GM21737 (cell line): ENCODE results near the gene HMCN2.

Experiments
- ATAC-seq: cut with Tn5 transposase; IDR thresholded peaks from one replicate; pipeline ENCODE4 v1.9.1; 2021; ENCODE audit warnings: mild to moderate bottlenecking, moderate library complexity; ENCODE audit not compliant: unreplicated experiment

The HMCN2 gene

DNA sequence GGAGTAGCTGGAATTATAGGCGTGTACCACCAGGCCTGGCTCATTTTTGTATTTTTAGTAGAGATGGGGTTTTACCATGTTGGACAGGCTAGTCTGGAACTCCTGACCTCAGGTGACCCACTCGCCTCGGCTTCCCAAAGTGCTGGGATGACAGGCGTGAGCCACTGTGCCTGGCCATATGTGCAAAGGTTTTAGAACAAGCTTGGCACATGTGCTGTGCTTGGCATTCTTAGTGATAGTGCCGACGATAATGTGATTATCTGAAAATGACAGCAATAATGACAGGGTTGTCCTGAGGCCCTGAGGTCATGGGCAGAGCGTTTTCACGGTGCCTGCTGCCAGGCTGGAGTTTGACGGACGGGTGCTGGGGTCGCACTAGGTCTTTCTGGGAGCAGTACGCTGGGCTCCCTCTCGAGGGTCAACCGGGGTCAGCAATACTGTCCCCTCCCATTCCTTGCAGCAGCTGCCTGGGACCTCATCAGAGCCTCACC lies 42.6 kb downstream of the HMCN2 start:
- no peak for ATAC-seq

- no peak for ATAC-seq
These were observed 44.3 kb downstream of the HMCN2 start for GRCh38 chr9:130309689-130310455.

GRCh38 chr9:130310456-130310855 lies 44.9 kb downstream of the HMCN2 start:
- no peak for ATAC-seq

GRCh38 chr9:130311003-130311402 lies 45.4 kb downstream of the HMCN2 start:
- ATAC-seq: no peak

- ATAC-seq: no peak
These were observed 46.0 kb downstream of the HMCN2 start for GRCh38 chr9:130311408-130312140.

DNA sequence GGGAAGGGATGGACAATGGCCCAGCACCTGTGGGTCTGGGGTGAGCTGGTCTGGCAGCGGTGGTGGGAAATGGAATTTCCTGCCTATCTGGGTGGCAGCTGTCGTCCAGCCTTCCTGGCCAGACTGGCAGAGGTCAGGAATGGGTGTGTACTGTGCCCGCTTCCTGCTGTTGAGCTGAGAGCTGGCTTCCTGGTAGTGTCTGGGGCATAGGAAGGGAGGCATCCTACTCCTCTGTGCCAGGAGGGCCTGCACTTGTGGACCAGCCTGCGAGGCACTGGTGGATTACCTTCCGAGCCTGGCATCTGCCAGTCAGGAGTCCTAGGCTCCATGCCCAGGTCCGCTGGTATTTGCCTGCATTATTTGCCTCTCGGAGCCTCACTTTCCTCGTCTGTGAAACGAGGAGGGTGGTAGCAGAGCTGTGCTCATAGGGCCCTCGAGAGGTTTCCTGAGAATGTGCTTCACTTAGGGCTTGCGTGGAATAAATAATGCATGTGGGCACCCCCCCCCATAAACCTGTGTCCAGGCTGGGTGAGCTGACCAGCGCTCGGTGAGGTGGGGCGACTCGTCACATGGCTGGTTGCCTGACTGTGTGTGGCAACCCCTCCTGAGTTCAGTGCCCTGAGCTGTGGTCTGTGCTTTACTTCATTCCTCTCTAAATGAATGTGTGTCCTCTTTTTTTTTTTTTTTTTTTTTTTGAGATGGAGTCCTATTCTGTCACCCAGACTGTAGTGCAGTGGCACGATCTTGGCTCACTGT lies 47.7 kb downstream of the HMCN2 start:
- ATAC-seq: no peak

GRCh38 chr9:130315446-130316226 lies 50.1 kb downstream of the HMCN2 start:
- no peak for ATAC-seq

GRCh38 chr9:130316430-130316829 lies 50.9 kb downstream of the HMCN2 start:
- no peak for ATAC-seq

- ATAC-seq: no peak
These were observed 53.7 kb downstream of the HMCN2 start for GRCh38 chr9:130319300-130319699.

DNA sequence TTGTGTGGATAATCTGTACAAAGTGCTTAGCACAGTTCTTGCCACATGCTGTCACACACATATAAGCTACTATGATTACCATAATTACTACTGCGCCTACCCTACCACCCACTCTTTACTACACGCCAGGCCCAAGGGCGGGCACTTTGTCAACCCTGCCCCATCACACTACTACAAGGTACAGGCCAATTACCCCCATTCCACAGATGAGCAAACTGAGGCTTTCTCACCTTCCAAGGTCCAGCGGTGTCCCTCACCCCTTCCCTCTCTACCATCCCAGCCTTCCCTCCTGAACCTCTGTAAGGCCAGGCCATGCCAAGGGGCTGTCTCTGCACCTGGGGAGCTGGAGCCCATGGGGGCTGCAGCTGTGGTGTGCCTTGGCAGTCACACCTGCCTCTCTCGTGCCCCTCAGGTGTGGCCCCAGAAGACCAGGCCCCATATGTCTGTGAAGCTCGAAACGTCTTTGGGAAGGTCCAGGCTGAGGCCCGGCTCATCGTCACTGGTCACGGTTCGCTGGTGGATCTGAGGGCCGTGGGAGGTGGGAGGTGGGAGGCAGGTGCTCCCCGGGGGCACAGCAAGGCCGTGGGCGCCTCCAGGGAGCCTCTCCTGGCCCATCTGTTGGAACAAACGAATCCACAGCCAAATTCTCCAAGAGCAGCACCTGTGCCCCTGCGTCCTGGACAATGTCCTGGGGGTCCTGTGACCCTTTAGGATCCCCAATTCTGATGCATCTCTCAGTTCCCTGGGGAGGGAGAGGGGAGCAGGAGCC lies 54.6 kb downstream of the HMCN2 start:
- no peak for ATAC-seq

DNA sequence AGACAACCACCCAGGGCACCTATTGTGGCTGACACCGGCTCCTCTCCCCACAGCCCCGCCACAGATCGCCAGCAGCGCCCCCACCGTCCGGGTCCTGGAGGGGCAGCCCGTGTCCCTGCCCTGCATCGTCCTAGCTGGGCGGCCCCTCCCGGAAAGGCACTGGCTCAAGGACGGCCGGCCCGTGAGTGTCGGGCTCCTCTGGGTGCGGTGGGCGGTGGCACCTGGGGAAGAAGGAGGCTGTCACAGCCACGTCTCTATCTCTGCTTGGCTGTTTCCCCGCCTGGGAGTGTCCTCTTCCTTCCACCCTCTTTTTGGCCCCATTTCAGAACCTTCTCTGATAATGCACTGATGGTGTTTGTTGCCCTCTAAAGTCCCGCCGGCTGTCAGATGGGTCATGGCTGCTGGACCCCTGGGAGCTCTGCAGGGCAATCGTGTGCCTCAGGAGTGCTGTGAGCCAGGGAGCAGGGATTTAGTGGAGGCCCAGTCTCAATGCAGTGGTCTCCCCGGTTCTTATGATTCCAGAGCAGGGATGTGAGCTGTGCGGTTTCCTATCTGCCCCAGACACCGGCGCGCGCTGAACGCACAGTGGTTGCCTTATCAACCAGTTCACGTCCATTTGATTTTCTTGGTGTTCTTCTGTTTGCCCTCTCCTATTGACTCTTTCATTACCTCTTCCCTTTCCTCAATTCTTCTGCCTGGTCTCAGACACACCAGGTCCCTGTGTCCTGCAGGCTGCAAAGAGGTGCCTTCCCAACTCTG lies 55.3 kb downstream of the HMCN2 start:
- no peak for ATAC-seq

GRCh38 chr9:130321539-130321938 lies 56.0 kb downstream of the HMCN2 start:
- ATAC-seq: no peak

GRCh38 chr9:130323051-130323745 lies 57.6 kb downstream of the HMCN2 start:
- ATAC-seq: no peak

DNA sequence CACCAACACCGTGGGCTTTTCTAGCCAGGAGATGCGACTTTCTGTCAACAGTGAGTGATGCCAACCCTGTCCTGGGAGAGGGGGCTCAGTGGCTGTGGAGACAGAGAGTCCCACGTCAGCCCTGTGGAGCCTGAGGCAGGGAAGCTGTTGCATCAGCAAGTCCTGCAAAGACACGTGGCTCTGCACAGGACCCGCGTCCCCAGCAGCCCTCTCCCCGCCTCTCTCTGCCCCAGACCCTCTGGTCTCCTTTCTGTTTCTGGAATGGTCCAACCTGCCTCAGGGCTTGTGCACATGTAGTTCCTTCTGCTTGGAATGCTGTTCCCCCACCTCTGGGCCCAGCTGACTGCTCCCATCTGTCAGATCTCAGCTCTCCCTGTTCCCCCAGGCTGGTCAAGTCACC lies 60.4 kb downstream of the HMCN2 start:
- no peak for ATAC-seq

DNA sequence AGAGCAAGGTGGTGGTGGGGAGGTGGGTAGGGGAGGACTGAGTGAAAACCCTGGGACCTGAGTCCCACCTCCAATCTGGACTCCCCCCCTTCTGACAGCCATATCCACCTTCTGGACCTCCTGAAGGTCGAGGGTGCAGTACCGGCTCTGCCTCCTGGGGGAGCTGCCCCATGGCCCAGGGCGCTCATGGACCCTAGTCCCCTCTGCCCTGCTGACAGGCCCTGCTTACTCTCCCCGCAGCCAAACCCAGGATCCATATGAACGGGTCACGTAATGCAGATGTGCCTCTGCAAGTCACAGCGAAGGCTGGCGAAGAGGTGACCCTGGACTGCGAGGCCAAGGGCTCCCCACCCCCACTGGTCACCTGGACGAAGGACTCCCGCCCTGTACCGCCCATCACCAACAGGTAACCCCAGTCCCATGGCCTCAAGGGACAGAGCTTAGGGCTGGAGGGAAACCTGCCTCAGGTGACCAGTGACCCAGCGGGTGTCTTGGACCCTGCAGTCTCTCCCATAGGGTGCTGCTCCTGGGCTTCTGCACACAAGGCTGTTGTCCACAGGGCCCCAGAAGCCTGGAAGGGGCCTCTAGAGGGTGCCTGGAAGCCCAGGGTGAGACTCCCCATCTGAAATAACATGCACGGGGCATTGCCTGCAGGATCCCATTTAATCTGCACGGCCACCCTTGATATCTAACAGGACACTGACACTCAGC lies 61.7 kb downstream of the HMCN2 start:
- no peak for ATAC-seq

GRCh38 chr9:130327781-130328348 lies 62.3 kb downstream of the HMCN2 start:
- ATAC-seq: no peak

GRCh38 chr9:130328349-130328801 lies 62.8 kb downstream of the HMCN2 start:
- no peak for ATAC-seq

GRCh38 chr9:130329061-130329460 lies 63.5 kb downstream of the HMCN2 start:
- ATAC-seq: no peak
